Measurements from ENCODE around the gene ZNF12.
"Not testable (repeated sequence)": the region's sequence is repeated elsewhere in the genome, so short reads cannot be mapped to it uniquely, and the experiment has no call there.

GRCh38 chr7:6726341-6726740, 19.6 kb upstream of the ZNF12 start:
- TF ChIP-seq CTCF, POLR2A (IDR thresholded peaks at IDR 0.05): not testable (repeated sequence)
